NT2/D1 (cell line): ENCODE results near the gene HBEGF.

Experiments
- SUZ12 ChIP-seq: IDR thresholded peaks from 2 replicates; pipeline ENCODE4 v1.6.1; 2011; ENCODE audit not compliant: insufficient read length, insufficient read depth; ENCODE audit errors: extremely low read depth
- YY1 ChIP-seq: IDR thresholded peaks from 2 replicates; pipeline ENCODE4 v1.6.1; 2011; ENCODE audit not compliant: insufficient read length, insufficient read depth
- ZNF274 ChIP-seq: IDR thresholded peaks from 2 replicates; pipeline ENCODE4 v1.6.1; 2011; ENCODE audit warnings: mild to moderate bottlenecking, low read depth, low read length

- no peak for TF ChIP-seq ZNF274
- no peak for TF ChIP-seq SUZ12
- no peak for TF ChIP-seq YY1
Measured at GRCh38 chr5:140363631-140364471, 17.4 kb upstream of the HBEGF start.
